K562 (cell line): Measurements from ENCODE around the gene TM7SF3. TPM values are rescaled to one million over a fixed set of nuclear protein-coding genes. Genes with fewer than 3 reads are reported as not detected.

ENCODE experiments used
- CTCF ChIP-seq, 3 experiments: IDR thresholded peaks in 2 of 3; conservative IDR thresholded peaks in 1 of 3; 2 replicates each; pipeline ENCODE4 v1.5.1; 2011 to 2012; ENCODE audit warnings: low read length in 3 of 3, mild to moderate bottlenecking in 3 of 3, control low read depth in 2 of 3, improper control_type of control experiment in 1 of 3, inconsistent platforms in 1 of 3, low read depth in 1 of 3, mixed read lengths in 1 of 3, moderate library complexity in 1 of 3; ENCODE audit not compliant: insufficient read depth in 2 of 3
- DDX20 ChIP-seq: fragments of 450-650 bp; IDR thresholded peaks from 2 replicates; pipeline ENCODE4 v1.6.1; 2016; ENCODE audit warnings: missing genetic modification characterization, low read depth, mild to moderate bottlenecking, missing compliant biosample characterization, moderate library complexity
- EGR1 ChIP-seq: fragments of 450-650 bp; conservative IDR thresholded peaks from 2 replicates; pipeline ENCODE4 v1.6.1; 2017; ENCODE audit warnings: mild to moderate bottlenecking
- ELF1 ChIP-seq: fragments of 200-800 bp; sonication (Bioruptor generic); IDR thresholded peaks from 2 replicates; pipeline ENCODE4 v1.6.1; 2016; ENCODE audit warnings: missing genetic modification characterization, missing compliant biosample characterization
- EP400 ChIP-seq: fragments of 450-650 bp; IDR thresholded peaks from 2 replicates; pipeline ENCODE4 v1.6.1; 2017; ENCODE audit warnings: antibody characterized with exemption, mild to moderate bottlenecking, moderate library complexity
- GTF3C2 ChIP-seq: IDR thresholded peaks from 3 replicates; pipeline ENCODE4 v1.6.1; 2011; ENCODE audit warnings: borderline replicate concordance, mild to moderate bottlenecking, moderate library complexity; ENCODE audit not compliant: insufficient read length; ENCODE audit errors: extremely low read depth
- HDAC1 ChIP-seq, 2 experiments: fragments of 450-650 bp; IDR thresholded peaks; 2 replicates each; pipeline ENCODE4 v1.6.1; 2016 to 2017; ENCODE audit warnings: inconsistent platforms in 1 of 2, mild to moderate bottlenecking in 1 of 2, moderate library complexity in 1 of 2
- HES1 ChIP-seq: fragments of 450-650 bp; IDR thresholded peaks from 2 replicates; pipeline ENCODE4 v1.6.1; 2016; ENCODE audit warnings: low read depth, mild to moderate bottlenecking, moderate library complexity
- HMGN3 ChIP-seq: IDR thresholded peaks from 2 replicates; pipeline ENCODE4 v1.6.1; 2011; ENCODE audit warnings: borderline replicate concordance, low read depth, mild to moderate bottlenecking, mixed read lengths, low read length; ENCODE audit not compliant: insufficient read length; ENCODE audit errors: extremely low read depth
- KAT2B ChIP-seq: IDR thresholded peaks from one replicate; pipeline ENCODE4 v1.6.1; 2012; ENCODE audit warnings: low read depth, mild to moderate bottlenecking, control low read depth, inconsistent platforms, low read length, moderate library complexity
- MTA1 ChIP-seq: fragments of 450-650 bp; IDR thresholded peaks from 2 replicates; pipeline ENCODE4 v1.6.1; 2017; ENCODE audit warnings: borderline replicate concordance
- NKRF ChIP-seq: fragments of 450-650 bp; IDR thresholded peaks from 2 replicates; pipeline ENCODE4 v1.6.1; 2016; ENCODE audit warnings: borderline replicate concordance
- PML ChIP-seq: IDR thresholded peaks from 2 replicates; pipeline ENCODE4 v1.6.1; 2012; ENCODE audit warnings: low read length, inconsistent platforms
- SIN3B ChIP-seq: fragments of 450-650 bp; IDR thresholded peaks from 2 replicates; pipeline ENCODE4 v1.6.1; 2017; ENCODE audit warnings: low read depth, mild to moderate bottlenecking, moderate library complexity
- SMARCC2 ChIP-seq: fragments of 450-650 bp; IDR thresholded peaks from 2 replicates; pipeline ENCODE4 v1.6.1; 2017; ENCODE audit warnings: antibody characterized with exemption, moderate library complexity, mild to moderate bottlenecking, low read depth
- TGIF2 ChIP-seq: sonication (generic); formaldehyde crosslinking; IDR thresholded peaks from 2 replicates; pipeline ENCODE4 v1.8.1; 2022; ENCODE audit warnings: mild to moderate bottlenecking, missing genetic modification reagents, moderate library complexity
- XRCC3 ChIP-seq: fragments of 450-650 bp; IDR thresholded peaks from 2 replicates; pipeline ENCODE4 v1.6.1; 2017; ENCODE audit warnings: mild to moderate bottlenecking, moderate library complexity
- ZNF398 ChIP-seq: fragments of 250-450 bp; sonication (Bioruptor Pico); IDR thresholded peaks from 2 replicates; pipeline ENCODE4 v1.8.0; 2021; ENCODE audit warnings: moderate library complexity, mild to moderate bottlenecking, inconsistent platforms
- polyA plus RNA-seq, 8 experiments: library from polyadenylated mRNA; depleted of rRNA in 4 of 8; stranded (reverse) in 5 of 8; unstranded in 3 of 8; fragments of >200 nt; fragmentation: Nextera tagmentation in 2 of 8; fragmentation: Illumina TruSeq in 1 of 8; extraction: Ambion mirVana in 2 of 8; extraction: Trizol in 1 of 8; gene quantifications; 2 replicates each; pipeline versions ENCODE4 v1.2.1 to v1.2.3, GENCODE V29; 2011 to 2014; ENCODE audit warnings: inconsistent platforms in 1 of 8, missing spikeins in 1 of 8
- total RNA-seq, 7 experiments: library from RNA; depleted of rRNA in 6 of 7; stranded (reverse); fragments of >200 nt in 6 of 7; fragmentation: Illumina TruSeq in 2 of 7; extraction: Trizol in 2 of 7; gene quantifications; 2 replicates each; pipeline versions ENCODE4 v1.2.1 to v1.2.3, GENCODE V29; 2011 to 2021; ENCODE audit warnings: low replicate concordance in 1 of 7

The TM7SF3 gene
- total and polyA plus RNA-seq, 9 of the 15 experiments (the other 6 are each of a cell fraction or from before 2014, with no cell fraction given), result 9.3 to 90.4 (median 24.8) TPM

- no peak for TF ChIP-seq CTCF (IDR thresholded peaks at IDR 0.05 in 2 of 3, conservative IDR thresholded peaks at IDR 0.05 in 1 of 3; ENCODE audit: insufficient read depth in 2 of 3, low read depth in 1 of 3, low read length in 3 of 3)
- TF ChIP-seq EP400, result 0 out of 2 replicates have a peak, but pooled peaks have one; percentile 9
- TF ChIP-seq MTA1, result no peak
- no peak for TF ChIP-seq HES1
- TF ChIP-seq HDAC1 (IDR thresholded peaks at IDR 0.05), result peak in 1 of 2 experiments; percentile 52; a peak in 1 of 4 replicates
- no peak for TF ChIP-seq SMARCC2
- peak; percentile 73; the same call in 1 of the 2 replicates for TF ChIP-seq TGIF2 (CRISPR knock-in tag)
- TF ChIP-seq ZNF398 (CRISPR knock-in tag), result no peak
- TF ChIP-seq SIN3B, result no peak
- no peak for TF ChIP-seq DDX20 (tag)
- TF ChIP-seq PML, result no peak
- TF ChIP-seq NKRF, result peak; percentile 73
- no peak for TF ChIP-seq KAT2B
- no peak for TF ChIP-seq HMGN3
- no peak for TF ChIP-seq EGR1
- no peak for TF ChIP-seq ELF1 (tag)
- no peak for TF ChIP-seq GTF3C2
- TF ChIP-seq XRCC3, result no peak
Observed at GRCh38 chr12:26935636-26936378, 78.4 kb downstream of the TM7SF3 start (continued).
